ENCODE results near the gene KCNMB1.

GRCh38 chr5:170341545-170341944, 47.6 kb downstream of the KCNMB1 start:
- no peak for TF ChIP-seq CTCF (conservative IDR thresholded peaks at IDR 0.05 in 1 of 2, IDR thresholded peaks at IDR 0.05 in 1 of 2; ENCODE audit: low read depth in 1 of 2, low read length in 2 of 2)
- no peak for TF ChIP-seq EZH2 (IDR thresholded peaks at IDR 0.05; ENCODE audit: low read length, missing control alignments)
